H1 (cell line): Measurements from ENCODE around the gene MYO5A.

ENCODE experiments used
- BRCA1 ChIP-seq: IDR thresholded peaks from 2 replicates; pipeline ENCODE4 v1.6.1; 2012; ENCODE audit warnings: low read depth, low read length, improper control_type of control experiment
- CREB1 ChIP-seq: IDR thresholded peaks from 2 replicates; pipeline ENCODE4 v1.6.1; 2012; ENCODE audit warnings: inconsistent platforms
- POLR2A ChIP-seq, 2 experiments: IDR thresholded peaks; 1 replicate in 1 of 2; 2 replicates in 1 of 2; pipeline ENCODE4 v1.6.1; 2011; ENCODE audit warnings: low read depth in 2 of 2, low read length in 2 of 2, mild to moderate bottlenecking in 2 of 2; ENCODE audit errors: control extremely low read depth in 1 of 2
- POLR2AphosphoS5 ChIP-seq: IDR thresholded peaks from 2 replicates; pipeline ENCODE4 v1.6.1; 2011; ENCODE audit warnings: low read depth, low read length
- RAD21 ChIP-seq, 2 experiments: IDR thresholded peaks in 1 of 2; conservative IDR thresholded peaks in 1 of 2; 2 replicates each; pipeline ENCODE4 v1.6.1; 2011; ENCODE audit warnings: low read depth in 2 of 2, low read length in 2 of 2, improper control_type of control experiment in 1 of 2, inconsistent platforms in 1 of 2, mild to moderate bottlenecking in 1 of 2, moderate library complexity in 1 of 2
- RNF2 ChIP-seq: fragments of 200-900, 300-1000 bp; sonication (generic); IDR thresholded peaks from 2 replicates; pipeline ENCODE4 v1.7.1; 2016; ENCODE audit warnings: borderline replicate concordance, low read depth, mild to moderate bottlenecking, antibody characterized with exemption, low read length; ENCODE audit not compliant: poor library complexity, severe bottlenecking; ENCODE audit errors: missing control alignments
- SIRT6 ChIP-seq: IDR thresholded peaks from one replicate; pipeline ENCODE4 v1.7.1; 2012; ENCODE audit warnings: low read length, inconsistent platforms
- TEAD4 ChIP-seq: IDR thresholded peaks from 2 replicates; pipeline ENCODE4 v1.6.1; 2012; ENCODE audit warnings: low read depth, low read length, inconsistent platforms, mixed read lengths
- TF ChIP-seq, protein P1 (sequence below), 3 experiments: IDR thresholded peaks; 1 replicate in 2 of 3; 2 replicates in 1 of 3; pipeline versions ENCODE4 v1.5.1 to v1.6.1; 2011; ENCODE audit warnings: low read length in 3 of 3, mild to moderate bottlenecking in 3 of 3, inconsistent platforms in 2 of 3, low read depth in 1 of 3, moderate library complexity in 1 of 3; ENCODE audit not compliant: insufficient read depth in 1 of 3; ENCODE audit errors: control extremely low read depth in 1 of 3
- TF ChIP-seq, protein P2 (sequence below): IDR thresholded peaks from 2 replicates; pipeline ENCODE4 v1.6.1; 2012; ENCODE audit warnings: inconsistent platforms

DNA sequence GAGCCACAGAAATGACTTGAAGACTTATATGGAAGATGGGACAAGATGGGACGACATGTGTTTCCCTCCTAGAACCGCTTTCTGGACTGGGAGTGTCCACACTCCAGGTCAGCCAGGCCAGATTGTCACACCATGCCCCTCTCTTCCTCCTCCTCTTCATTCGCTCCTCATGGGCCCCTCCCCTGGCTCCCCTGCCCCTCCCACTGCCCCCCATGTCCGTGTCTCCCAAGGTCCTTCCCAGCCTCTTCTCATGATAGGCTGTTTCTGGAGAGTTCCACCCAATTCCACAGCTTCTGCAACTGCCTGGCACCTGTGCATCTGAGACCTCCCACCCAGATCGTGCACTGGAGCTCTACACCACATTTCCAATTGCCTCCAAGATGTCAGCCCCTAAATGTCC is 239.7 kb downstream of the MYO5A start:
- TF ChIP-seq TEAD4 (no peak), CREB1 (no peak), RAD21 (IDR thresholded peaks at IDR 0.05 in 1 of 2, conservative IDR thresholded peaks at IDR 0.05 in 1 of 2; ENCODE audit: low read depth in 2 of 2, low read length in 2 of 2) (no peak), POLR2AphosphoS5 (no peak), SIRT6 (no peak), POLR2A (IDR thresholded peaks at IDR 0.05; ENCODE audit: control extremely low read depth in 1 of 2, low read depth in 2 of 2, low read length in 2 of 2) (no peak), RNF2 (no peak), BRCA1 (no peak)
- TF ChIP-seq, protein P1, sequence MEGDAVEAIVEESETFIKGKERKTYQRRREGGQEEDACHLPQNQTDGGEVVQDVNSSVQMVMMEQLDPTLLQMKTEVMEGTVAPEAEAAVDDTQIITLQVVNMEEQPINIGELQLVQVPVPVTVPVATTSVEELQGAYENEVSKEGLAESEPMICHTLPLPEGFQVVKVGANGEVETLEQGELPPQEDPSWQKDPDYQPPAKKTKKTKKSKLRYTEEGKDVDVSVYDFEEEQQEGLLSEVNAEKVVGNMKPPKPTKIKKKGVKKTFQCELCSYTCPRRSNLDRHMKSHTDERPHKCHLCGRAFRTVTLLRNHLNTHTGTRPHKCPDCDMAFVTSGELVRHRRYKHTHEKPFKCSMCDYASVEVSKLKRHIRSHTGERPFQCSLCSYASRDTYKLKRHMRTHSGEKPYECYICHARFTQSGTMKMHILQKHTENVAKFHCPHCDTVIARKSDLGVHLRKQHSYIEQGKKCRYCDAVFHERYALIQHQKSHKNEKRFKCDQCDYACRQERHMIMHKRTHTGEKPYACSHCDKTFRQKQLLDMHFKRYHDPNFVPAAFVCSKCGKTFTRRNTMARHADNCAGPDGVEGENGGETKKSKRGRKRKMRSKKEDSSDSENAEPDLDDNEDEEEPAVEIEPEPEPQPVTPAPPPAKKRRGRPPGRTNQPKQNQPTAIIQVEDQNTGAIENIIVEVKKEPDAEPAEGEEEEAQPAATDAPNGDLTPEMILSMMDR (IDR thresholded peaks at IDR 0.05; ENCODE audit: control extremely low read depth in 1 of 3, insufficient read depth in 1 of 3, low read depth in 1 of 3, low read length in 3 of 3): no peak
- TF ChIP-seq, protein P2, sequence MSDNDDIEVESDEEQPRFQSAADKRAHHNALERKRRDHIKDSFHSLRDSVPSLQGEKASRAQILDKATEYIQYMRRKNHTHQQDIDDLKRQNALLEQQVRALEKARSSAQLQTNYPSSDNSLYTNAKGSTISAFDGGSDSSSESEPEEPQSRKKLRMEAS: no peak
